LHCN-M2 (cell line): Measurements from ENCODE around the gene INSYN1. TPM values are rescaled to one million over a fixed set of nuclear protein-coding genes. Genes with fewer than 3 reads are reported as not detected.
A peak's percentile ranks its signal among the peaks of the same experiment; 100 is the strongest.
"Not testable (repeated sequence)": the region's sequence is repeated elsewhere in the genome, so short reads cannot be mapped to it uniquely, and the experiment has no call there.

Source experiments
- DNase-seq: peaks from one replicate; pipeline ENCODE4 v3.0.0-alpha.2; 2012; ENCODE audit warnings: low read depth
- total RNA-seq: library from RNA; depleted of rRNA; stranded (reverse); fragments of >200 nt; gene quantifications from 2 replicates; pipeline ENCODE4 v1.2.3, GENCODE V29; 2014

The INSYN1 gene
- total RNA-seq, 1 experiment from 2014 or later, result 0.29 TPM

GRCh38 chr15:73714695-73715301 is 38.4 kb downstream of the INSYN1 start:
- no peak for DNase-seq

- DNase-seq, result no peak
These were observed 41.0 kb downstream of the INSYN1 start for GRCh38 chr15:73712107-73712506.

DNA sequence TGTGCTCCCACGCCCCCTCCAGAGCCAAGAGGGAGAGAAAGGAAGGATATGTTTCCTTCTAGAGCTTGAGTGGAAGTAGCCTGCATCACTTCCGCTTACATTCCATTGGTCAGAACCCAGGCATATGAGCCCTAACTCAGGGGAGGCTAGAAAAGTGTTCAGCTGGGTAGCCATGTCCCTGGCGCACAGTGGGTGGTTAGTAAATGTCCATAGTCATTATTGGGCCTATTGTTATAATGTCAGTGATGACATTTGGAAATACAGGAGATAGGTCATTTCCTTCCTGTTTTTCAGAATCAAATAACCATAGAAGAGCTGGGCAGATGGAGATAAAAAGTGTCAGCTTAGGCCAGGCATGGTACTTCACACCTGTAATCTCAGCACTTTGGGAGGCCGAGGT is 41.6 kb downstream of the INSYN1 start:
- no peak for DNase-seq

GRCh38 chr15:73710321-73710720 is 42.8 kb downstream of the INSYN1 start:
- no peak for DNase-seq

DNA sequence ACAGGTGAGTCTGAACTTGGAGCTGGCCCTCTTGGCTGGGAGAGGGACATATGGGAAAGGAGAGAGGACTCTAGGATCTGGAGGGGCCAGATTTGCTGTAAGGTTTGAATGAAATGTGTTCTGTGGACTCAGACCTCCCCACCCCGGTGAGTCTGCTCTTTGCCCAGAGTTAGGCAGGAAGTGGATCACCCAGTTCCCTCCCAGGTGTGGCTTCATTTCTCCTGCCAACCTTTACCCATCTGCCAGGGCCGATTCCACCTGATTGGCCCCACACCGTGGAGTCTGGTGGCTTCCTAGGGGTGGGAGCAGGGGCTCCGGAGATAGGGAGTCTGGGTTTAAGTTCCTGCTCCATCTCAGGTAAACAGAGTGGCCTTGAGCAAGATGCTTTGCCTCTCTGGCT is 43.5 kb downstream of the INSYN1 start:
- DNase-seq, result no peak

- no peak for DNase-seq
These were observed 43.9 kb downstream of the INSYN1 start for GRCh38 chr15:73709241-73709640.

DNA sequence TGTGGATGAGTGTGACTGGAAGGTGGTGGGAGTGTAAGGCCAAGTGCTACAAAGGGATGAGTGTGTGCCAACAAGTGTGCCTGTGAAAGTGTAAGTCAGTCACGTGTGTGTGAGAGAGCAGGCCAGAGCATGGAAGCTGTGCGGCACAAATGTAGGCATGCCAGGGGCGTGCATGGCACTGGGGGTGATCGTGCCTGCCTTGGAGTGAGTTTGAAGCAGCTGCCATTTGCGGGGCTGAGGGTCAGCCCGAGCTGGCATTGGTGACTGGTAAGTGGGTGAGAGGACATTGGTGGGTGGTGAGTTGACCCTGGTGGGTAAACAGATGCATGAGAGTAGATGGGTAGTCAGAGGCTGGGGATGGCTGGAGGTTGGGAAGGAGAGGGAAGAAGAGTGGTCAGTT is 44.5 kb downstream of the INSYN1 start:
- no peak for DNase-seq

DNA sequence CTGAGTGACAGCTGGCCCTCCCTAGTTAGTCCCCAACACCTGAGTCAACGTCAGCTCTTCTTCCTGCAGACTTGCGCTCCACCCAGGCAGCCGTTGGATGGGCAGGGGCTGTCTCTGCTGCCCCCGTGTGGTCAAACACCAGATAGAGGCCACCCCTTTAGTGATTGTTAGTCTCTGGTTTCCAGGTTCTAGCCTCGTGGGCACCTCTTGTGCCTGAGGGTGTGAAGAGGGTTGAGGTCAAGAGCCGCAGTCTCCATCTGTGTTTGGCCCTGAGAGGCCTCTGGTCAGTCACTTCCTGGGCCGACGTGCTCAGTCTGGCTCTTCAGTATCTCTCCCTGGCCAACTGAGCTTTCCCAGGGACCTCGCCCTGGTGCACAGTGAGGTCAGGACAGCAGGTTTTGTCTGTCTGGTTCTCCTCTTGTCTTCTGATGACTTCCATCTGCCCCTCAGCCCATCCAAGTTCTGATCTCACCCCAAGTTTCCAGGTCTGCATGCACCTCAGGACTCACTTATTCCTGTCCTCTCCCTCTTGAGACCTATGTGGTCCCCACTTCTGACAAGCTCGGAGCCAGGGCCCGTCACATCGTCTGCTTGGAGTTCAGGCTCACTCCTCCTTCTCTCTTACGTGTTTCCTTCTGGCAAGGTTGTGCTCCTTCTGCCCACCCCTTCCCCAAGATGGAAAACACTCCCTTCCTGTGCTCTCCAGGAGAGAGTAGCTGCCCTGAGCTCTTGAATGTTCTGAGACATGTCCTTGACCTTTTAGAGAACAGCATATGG is 48.1 kb downstream of the INSYN1 start:
- DNase-seq, result peak; percentile 39

GRCh38 chr15:73704142-73704868 is 48.8 kb downstream of the INSYN1 start:
- not testable (repeated sequence) for DNase-seq

DNA sequence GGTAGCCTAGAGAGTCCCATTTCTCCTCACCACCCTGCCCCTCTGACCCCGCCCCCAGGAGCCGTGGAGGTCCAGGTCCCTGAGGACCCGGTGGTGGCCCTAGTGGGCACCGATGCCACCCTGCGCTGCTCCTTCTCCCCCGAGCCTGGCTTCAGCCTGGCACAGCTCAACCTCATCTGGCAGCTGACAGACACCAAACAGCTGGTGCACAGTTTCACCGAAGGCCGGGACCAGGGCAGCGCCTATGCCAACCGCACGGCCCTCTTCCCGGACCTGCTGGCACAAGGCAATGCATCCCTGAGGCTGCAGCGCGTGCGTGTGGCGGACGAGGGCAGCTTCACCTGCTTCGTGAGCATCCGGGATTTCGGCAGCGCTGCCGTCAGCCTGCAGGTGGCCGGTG is 49.5 kb downstream of the INSYN1 start:
- not testable (repeated sequence) for DNase-seq

- DNase-seq, result not testable (repeated sequence)
These were observed 50.6 kb downstream of the INSYN1 start for GRCh38 chr15:73702311-73703239.

- DNase-seq, result peak; percentile 75
These were observed 52.9 kb downstream of the INSYN1 start for GRCh38 chr15:73700041-73700842.

- no peak for DNase-seq
These were observed 53.7 kb downstream of the INSYN1 start for GRCh38 chr15:73699249-73700040.

GRCh38 chr15:73697033-73697467 is 56.1 kb downstream of the INSYN1 start:
- DNase-seq, result peak; percentile 99

DNA sequence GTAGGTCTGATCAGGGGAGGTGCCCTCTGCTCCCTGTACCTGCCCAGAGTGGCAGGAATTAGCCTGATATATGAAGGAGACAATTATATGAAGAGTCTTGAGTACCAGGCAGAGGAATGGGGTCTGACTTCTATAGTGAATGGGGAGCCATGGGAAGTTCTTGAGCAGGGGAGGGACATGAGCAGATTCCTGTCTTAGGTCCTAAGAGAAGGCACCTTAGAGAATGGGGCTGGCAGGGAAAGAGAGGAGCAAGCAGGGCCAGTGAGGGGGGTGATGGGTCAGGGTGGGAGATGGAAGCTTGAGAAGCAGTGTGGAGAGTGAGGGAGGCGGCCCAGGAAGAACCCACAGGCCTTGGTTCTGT is 56.5 kb downstream of the INSYN1 start:
- no peak for DNase-seq

DNA sequence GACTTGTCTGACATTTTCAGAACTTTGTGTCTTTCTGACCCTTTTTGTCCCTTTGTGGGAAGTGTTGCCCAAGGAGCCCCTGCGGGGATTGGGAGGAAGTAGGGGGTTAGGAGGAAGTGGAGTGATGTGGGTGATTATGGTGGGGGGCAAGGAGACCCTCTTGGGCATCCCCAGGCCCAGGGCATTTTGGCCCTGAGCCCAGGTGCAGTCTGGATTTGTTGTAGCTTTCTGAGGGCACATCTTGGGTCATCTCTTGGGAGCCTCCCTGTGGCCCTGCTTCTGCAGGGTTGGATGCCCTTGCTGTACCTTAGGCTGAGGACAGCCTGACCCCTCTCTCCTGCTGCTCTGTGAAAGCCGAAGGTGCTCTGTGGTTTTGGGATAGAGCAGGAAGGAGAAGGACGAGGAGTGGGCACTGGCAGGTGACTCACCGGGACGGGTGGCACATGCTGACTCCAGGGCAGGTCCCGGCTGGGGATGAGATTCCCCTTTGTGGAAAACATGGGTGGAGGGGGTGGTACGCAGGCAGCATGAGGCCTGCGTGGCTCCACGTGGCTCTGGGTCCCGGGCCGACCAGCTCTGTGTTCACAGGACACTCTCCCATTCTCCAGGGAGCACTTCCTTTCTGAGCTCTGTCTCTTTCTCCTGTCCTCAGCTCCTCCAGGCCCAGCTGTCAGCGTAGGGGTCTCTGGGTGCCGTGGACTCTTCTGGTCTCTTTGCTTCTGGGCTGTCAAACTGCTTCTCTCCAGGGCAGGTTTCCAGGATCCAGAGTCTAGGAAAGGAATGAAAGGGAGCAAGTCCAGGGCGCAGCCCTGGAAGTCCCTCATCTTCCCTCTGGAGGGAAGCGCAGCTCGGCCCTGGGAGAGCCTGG is 57.1 kb downstream of the INSYN1 start:
- no peak for DNase-seq

GRCh38 chr15:73694419-73694818 is 58.7 kb downstream of the INSYN1 start:
- DNase-seq, result no peak

GRCh38 chr15:73691396-73691795 is 61.8 kb downstream of the INSYN1 start:
- DNase-seq, result peak; percentile 70

GRCh38 chr15:73688455-73688854 is 64.7 kb downstream of the INSYN1 start:
- no peak for DNase-seq
